ENCODE data around the gene PRPF6. TPM values are rescaled to one million over a fixed set of nuclear protein-coding genes. Genes with fewer than 3 reads are reported as not detected.

Gene PRPF6
- total and polyA plus RNA-seq, 2 of the 13 experiments (the other 11 are each of a cell fraction or from before 2014, with no cell fraction given): 63.7 to 101 TPM

DNA sequence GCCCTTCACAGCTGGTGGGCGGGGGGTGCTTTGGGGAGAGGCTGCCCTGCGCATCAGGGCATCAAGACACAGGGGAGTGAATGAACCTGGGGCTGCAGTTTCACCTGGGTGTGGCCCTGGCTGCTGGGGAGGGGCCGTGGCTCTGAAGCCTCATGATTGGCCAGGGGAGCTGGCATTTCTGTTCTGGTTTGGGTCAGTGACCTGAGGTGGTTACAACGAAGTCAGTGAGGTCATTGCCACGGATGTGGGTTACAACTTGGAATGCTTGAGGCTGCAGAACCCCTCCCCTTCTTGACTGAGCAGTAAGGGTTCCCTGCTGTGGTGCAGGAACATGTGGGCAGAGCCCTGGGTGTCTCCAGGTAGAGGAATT lies 85.0 kb downstream of the PRPF6 start (continued):
- TF ChIP-seq, protein P1, sequence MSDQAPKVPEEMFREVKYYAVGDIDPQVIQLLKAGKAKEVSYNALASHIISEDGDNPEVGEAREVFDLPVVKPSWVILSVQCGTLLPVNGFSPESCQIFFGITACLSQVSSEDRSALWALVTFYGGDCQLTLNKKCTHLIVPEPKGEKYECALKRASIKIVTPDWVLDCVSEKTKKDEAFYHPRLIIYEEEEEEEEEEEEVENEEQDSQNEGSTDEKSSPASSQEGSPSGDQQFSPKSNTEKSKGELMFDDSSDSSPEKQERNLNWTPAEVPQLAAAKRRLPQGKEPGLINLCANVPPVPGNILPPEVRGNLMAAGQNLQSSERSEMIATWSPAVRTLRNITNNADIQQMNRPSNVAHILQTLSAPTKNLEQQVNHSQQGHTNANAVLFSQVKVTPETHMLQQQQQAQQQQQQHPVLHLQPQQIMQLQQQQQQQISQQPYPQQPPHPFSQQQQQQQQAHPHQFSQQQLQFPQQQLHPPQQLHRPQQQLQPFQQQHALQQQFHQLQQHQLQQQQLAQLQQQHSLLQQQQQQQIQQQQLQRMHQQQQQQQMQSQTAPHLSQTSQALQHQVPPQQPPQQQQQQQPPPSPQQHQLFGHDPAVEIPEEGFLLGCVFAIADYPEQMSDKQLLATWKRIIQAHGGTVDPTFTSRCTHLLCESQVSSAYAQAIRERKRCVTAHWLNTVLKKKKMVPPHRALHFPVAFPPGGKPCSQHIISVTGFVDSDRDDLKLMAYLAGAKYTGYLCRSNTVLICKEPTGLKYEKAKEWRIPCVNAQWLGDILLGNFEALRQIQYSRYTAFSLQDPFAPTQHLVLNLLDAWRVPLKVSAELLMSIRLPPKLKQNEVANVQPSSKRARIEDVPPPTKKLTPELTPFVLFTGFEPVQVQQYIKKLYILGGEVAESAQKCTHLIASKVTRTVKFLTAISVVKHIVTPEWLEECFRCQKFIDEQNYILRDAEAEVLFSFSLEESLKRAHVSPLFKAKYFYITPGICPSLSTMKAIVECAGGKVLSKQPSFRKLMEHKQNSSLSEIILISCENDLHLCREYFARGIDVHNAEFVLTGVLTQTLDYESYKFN (CRISPR knock-in tag; conservative IDR thresholded peaks at IDR 0.05): no peak
- TF ChIP-seq, protein P2, sequence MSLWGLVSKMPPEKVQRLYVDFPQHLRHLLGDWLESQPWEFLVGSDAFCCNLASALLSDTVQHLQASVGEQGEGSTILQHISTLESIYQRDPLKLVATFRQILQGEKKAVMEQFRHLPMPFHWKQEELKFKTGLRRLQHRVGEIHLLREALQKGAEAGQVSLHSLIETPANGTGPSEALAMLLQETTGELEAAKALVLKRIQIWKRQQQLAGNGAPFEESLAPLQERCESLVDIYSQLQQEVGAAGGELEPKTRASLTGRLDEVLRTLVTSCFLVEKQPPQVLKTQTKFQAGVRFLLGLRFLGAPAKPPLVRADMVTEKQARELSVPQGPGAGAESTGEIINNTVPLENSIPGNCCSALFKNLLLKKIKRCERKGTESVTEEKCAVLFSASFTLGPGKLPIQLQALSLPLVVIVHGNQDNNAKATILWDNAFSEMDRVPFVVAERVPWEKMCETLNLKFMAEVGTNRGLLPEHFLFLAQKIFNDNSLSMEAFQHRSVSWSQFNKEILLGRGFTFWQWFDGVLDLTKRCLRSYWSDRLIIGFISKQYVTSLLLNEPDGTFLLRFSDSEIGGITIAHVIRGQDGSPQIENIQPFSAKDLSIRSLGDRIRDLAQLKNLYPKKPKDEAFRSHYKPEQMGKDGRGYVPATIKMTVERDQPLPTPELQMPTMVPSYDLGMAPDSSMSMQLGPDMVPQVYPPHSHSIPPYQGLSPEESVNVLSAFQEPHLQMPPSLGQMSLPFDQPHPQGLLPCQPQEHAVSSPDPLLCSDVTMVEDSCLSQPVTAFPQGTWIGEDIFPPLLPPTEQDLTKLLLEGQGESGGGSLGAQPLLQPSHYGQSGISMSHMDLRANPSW (CRISPR knock-in tag; IDR thresholded peaks at IDR 0.05; ENCODE audit: borderline replicate concordance): no peak
- no peak for TF ChIP-seq HHEX (CRISPR knock-in tag; IDR thresholded peaks at IDR 0.05)
- TF ChIP-seq, protein P3, sequence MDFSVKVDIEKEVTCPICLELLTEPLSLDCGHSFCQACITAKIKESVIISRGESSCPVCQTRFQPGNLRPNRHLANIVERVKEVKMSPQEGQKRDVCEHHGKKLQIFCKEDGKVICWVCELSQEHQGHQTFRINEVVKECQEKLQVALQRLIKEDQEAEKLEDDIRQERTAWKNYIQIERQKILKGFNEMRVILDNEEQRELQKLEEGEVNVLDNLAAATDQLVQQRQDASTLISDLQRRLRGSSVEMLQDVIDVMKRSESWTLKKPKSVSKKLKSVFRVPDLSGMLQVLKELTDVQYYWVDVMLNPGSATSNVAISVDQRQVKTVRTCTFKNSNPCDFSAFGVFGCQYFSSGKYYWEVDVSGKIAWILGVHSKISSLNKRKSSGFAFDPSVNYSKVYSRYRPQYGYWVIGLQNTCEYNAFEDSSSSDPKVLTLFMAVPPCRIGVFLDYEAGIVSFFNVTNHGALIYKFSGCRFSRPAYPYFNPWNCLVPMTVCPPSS (IDR thresholded peaks at IDR 0.05): no peak
- TF ChIP-seq, protein P4, sequence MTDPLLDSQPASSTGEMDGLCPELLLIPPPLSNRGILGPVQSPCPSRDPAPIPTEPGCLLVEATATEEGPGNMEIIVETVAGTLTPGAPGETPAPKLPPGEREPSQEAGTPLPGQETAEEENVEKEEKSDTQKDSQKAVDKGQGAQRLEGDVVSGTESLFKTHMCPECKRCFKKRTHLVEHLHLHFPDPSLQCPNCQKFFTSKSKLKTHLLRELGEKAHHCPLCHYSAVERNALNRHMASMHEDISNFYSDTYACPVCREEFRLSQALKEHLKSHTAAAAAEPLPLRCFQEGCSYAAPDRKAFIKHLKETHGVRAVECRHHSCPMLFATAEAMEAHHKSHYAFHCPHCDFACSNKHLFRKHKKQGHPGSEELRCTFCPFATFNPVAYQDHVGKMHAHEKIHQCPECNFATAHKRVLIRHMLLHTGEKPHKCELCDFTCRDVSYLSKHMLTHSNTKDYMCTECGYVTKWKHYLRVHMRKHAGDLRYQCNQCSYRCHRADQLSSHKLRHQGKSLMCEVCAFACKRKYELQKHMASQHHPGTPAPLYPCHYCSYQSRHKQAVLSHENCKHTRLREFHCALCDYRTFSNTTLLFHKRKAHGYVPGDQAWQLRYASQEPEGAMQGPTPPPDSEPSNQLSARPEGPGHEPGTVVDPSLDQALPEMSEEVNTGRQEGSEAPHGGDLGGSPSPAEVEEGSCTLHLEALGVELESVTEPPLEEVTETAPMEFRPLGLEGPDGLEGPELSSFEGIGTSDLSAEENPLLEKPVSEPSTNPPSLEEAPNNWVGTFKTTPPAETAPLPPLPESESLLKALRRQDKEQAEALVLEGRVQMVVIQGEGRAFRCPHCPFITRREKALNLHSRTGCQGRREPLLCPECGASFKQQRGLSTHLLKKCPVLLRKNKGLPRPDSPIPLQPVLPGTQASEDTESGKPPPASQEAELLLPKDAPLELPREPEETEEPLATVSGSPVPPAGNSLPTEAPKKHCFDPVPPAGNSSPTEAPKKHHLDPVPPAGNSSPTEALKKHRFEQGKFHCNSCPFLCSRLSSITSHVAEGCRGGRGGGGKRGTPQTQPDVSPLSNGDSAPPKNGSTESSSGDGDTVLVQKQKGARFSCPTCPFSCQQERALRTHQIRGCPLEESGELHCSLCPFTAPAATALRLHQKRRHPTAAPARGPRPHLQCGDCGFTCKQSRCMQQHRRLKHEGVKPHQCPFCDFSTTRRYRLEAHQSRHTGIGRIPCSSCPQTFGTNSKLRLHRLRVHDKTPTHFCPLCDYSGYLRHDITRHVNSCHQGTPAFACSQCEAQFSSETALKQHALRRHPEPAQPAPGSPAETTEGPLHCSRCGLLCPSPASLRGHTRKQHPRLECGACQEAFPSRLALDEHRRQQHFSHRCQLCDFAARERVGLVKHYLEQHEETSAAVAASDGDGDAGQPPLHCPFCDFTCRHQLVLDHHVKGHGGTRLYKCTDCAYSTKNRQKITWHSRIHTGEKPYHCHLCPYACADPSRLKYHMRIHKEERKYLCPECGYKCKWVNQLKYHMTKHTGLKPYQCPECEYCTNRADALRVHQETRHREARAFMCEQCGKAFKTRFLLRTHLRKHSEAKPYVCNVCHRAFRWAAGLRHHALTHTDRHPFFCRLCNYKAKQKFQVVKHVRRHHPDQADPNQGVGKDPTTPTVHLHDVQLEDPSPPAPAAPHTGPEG (CRISPR knock-in tag; IDR thresholded peaks at IDR 0.05): no peak
- TF ChIP-seq, protein P5, sequence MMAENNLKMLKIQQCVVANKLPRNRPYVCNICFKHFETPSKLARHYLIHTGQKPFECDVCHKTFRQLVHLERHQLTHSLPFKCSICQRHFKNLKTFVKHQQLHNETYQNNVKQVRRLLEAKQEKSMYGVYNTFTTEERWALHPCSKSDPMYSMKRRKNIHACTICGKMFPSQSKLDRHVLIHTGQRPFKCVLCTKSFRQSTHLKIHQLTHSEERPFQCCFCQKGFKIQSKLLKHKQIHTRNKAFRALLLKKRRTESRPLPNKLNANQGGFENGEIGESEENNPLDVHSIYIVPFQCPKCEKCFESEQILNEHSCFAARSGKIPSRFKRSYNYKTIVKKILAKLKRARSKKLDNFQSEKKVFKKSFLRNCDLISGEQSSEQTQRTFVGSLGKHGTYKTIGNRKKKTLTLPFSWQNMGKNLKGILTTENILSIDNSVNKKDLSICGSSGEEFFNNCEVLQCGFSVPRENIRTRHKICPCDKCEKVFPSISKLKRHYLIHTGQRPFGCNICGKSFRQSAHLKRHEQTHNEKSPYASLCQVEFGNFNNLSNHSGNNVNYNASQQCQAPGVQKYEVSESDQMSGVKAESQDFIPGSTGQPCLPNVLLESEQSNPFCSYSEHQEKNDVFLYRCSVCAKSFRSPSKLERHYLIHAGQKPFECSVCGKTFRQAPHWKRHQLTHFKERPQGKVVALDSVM (CRISPR knock-in tag; IDR thresholded peaks at IDR 0.05): no peak
- TF ChIP-seq MTF1 (CRISPR knock-in tag; IDR thresholded peaks at IDR 0.05): no peak
- no peak for TF ChIP-seq SMYD3 (CRISPR knock-in tag; IDR thresholded peaks at IDR 0.05)
- TF ChIP-seq ZNF101 (CRISPR knock-in tag; IDR thresholded peaks at IDR 0.05; ENCODE audit: borderline replicate concordance, low read depth): no peak
- TF ChIP-seq, protein P6, sequence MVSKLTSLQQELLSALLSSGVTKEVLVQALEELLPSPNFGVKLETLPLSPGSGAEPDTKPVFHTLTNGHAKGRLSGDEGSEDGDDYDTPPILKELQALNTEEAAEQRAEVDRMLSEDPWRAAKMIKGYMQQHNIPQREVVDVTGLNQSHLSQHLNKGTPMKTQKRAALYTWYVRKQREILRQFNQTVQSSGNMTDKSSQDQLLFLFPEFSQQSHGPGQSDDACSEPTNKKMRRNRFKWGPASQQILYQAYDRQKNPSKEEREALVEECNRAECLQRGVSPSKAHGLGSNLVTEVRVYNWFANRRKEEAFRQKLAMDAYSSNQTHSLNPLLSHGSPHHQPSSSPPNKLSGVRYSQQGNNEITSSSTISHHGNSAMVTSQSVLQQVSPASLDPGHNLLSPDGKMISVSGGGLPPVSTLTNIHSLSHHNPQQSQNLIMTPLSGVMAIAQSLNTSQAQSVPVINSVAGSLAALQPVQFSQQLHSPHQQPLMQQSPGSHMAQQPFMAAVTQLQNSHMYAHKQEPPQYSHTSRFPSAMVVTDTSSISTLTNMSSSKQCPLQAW (CRISPR knock-in tag; IDR thresholded peaks at IDR 0.05): no peak
- no peak for TF ChIP-seq RAD21 (CRISPR knock-in tag; IDR thresholded peaks at IDR 0.05)
- no peak for TF ChIP-seq ZFAT (CRISPR knock-in tag; conservative IDR thresholded peaks at IDR 0.05)

Measured in HepG2 (cell line).